Endothelial cell of umbilical vein (primary cell): ENCODE results near the gene NFX1. TPM values are rescaled to one million over a fixed set of nuclear protein-coding genes. Genes with fewer than 3 reads are reported as not detected.

ENCODE experiments used
- BruUV-seq: library from RNA; stranded (reverse); fragments of 400-500 nt; replicated peaks from 2 replicates; lab custom pipeline; 2021; lab: Mats Ljungman, UMichigan
- CTCF ChIA-PET: fragments of 300-600, 350-600 bp; sonication (Branson Sonifier 250); formaldehyde crosslinking; loops from one replicate; lab custom pipeline; 2021; ENCODE audit warnings: antibody characterized with exemption, inconsistent platforms; lab: Charles Lee
- POLR2A ChIA-PET: fragments of 300-600, 350-600 bp; sonication (Branson Sonifier 250); formaldehyde crosslinking; loops from one replicate; lab custom pipeline; 2021; ENCODE audit warnings: antibody characterized with exemption, inconsistent platforms; lab: Charles Lee
- DNase-seq: peaks from one replicate; pipeline ENCODE4 v3.0.0-alpha.2; 2011; ENCODE audit warnings: low read depth, low spot score
- FAIRE-seq: peaks from 2 replicates; lab custom pipeline; 2011; peaks lifted over from hg19 to GRCh38; lab: Jason Lieb, UNC
- H2AFZ ChIP-seq: 2 replicates; pipeline ENCODE4 v1.6.0; 2012; ENCODE audit warnings: low read depth, low read length, control low read depth, inconsistent platforms
- H3K27ac ChIP-seq: 2 replicates; pipeline ENCODE4 v1.5.1; 2011; ENCODE audit warnings: low read depth, mild to moderate bottlenecking, control low read depth, low read length, moderate library complexity; ENCODE audit not compliant: insufficient read depth
- H3K27me3 ChIP-seq, 2 experiments: 2 replicates each; pipeline versions ENCODE4 v1.6.0 to v1.6.1; 2011; ENCODE audit warnings: low read length in 2 of 2, mixed read lengths in 1 of 2; ENCODE audit not compliant: control insufficient read depth in 2 of 2, insufficient read depth in 2 of 2
- H3K36me3 ChIP-seq, 2 experiments: 2 replicates in 1 of 2; 3 replicates in 1 of 2; pipeline ENCODE4 v1.5.1; 2011; ENCODE audit warnings: low read length in 2 of 2, mild to moderate bottlenecking in 1 of 2, moderate library complexity in 1 of 2; ENCODE audit not compliant: control insufficient read depth in 2 of 2, insufficient read depth in 2 of 2; ENCODE audit errors: extremely low read depth in 1 of 2
- H3K4me1 ChIP-seq: 3 replicates; pipeline ENCODE4 v1.5.1; 2011; ENCODE audit warnings: mild to moderate bottlenecking, low read length; ENCODE audit not compliant: control insufficient read depth, insufficient read depth; ENCODE audit errors: extremely low read depth
- H3K4me2 ChIP-seq: 2 replicates; pipeline ENCODE4 v1.6.1; 2011; ENCODE audit warnings: low read length, control low read depth, mixed read lengths; ENCODE audit not compliant: insufficient read depth
- H3K4me3 ChIP-seq, 3 experiments: fragments of 200-600 bp in 1 of 3; sonication (generic), shearing (Covaris generic) in 1 of 3; replicated peaks in 1 of 3; 2 replicates each; pipeline ENCODE4 v1.5.1; 2011 to 2016; ENCODE audit warnings: control low read depth in 3 of 3, low read length in 3 of 3, mild to moderate bottlenecking in 2 of 3, inconsistent platforms in 1 of 3, low read depth in 1 of 3, moderate library complexity in 1 of 3; ENCODE audit not compliant: insufficient read depth in 1 of 3
- H3K79me2 ChIP-seq: 2 replicates; pipeline ENCODE4 v1.6.0; 2012; ENCODE audit warnings: low read length, inconsistent platforms; ENCODE audit not compliant: control insufficient read depth, insufficient read depth
- H3K9ac ChIP-seq: replicated peaks from 2 replicates; pipeline ENCODE3; 2011; ENCODE audit warnings: low read length, control low read depth; ENCODE audit not compliant: insufficient read depth; ENCODE audit errors: extremely low read depth
- H3K9me1 ChIP-seq: replicated peaks from 3 replicates; pipeline ENCODE4 v1.6.0; 2011; ENCODE audit warnings: mild to moderate bottlenecking, low read length; ENCODE audit not compliant: control insufficient read depth, insufficient read depth; ENCODE audit errors: extremely low read depth
- H3K9me3 ChIP-seq: replicated peaks from 2 replicates; pipeline ENCODE4 v1.5.1; 2012; ENCODE audit warnings: low read length, inconsistent platforms; ENCODE audit not compliant: control insufficient read depth, insufficient read depth
- H4K20me1 ChIP-seq: replicated peaks from 2 replicates; pipeline ENCODE3; 2011; ENCODE audit warnings: mild to moderate bottlenecking, low read length; ENCODE audit not compliant: control insufficient read depth, insufficient read depth; ENCODE audit errors: extremely low read depth
- CTCF ChIP-seq, 2 donors: IDR thresholded peaks; 1 replicate in 1 of 2; 2 replicates in 1 of 2; pipeline ENCODE4 v1.5.1; 2011; ENCODE audit warnings: low read length in 2 of 2, mild to moderate bottlenecking in 2 of 2, moderate library complexity in 2 of 2, control low read depth in 1 of 2, inconsistent platforms in 1 of 2, low read depth in 1 of 2; ENCODE audit not compliant: insufficient read depth in 1 of 2; ENCODE audit errors: extremely low read depth in 1 of 2
- EZH2 ChIP-seq: IDR thresholded peaks from 2 replicates; pipeline ENCODE4 v1.6.1; 2012; ENCODE audit warnings: borderline replicate concordance, low read depth, mild to moderate bottlenecking, moderate library complexity, low read length, inconsistent platforms; ENCODE audit not compliant: severe bottlenecking
- FOS ChIP-seq: IDR thresholded peaks from 2 replicates; pipeline ENCODE4 v1.6.1; 2011; ENCODE audit warnings: mild to moderate bottlenecking, low read length, moderate library complexity, borderline replicate concordance; ENCODE audit not compliant: insufficient read depth
- GATA2 ChIP-seq: IDR thresholded peaks from 2 replicates; pipeline ENCODE4 v1.7.0; 2011; ENCODE audit warnings: low read depth, mild to moderate bottlenecking, moderate library complexity, mixed read lengths, low read length; ENCODE audit not compliant: insufficient read length, insufficient read depth
- JUN ChIP-seq: IDR thresholded peaks from 2 replicates; pipeline ENCODE4 v1.6.1; 2011; ENCODE audit warnings: borderline replicate concordance, low read depth; ENCODE audit not compliant: insufficient read length, insufficient read depth
- MAX ChIP-seq: IDR thresholded peaks from 2 replicates; pipeline ENCODE4 v1.6.1; 2011; ENCODE audit not compliant: insufficient read depth, insufficient read length
- MYC ChIP-seq: IDR thresholded peaks from one replicate; pipeline ENCODE4 v1.6.1; 2011; ENCODE audit warnings: mild to moderate bottlenecking, low read depth, low read length
- POLR2A ChIP-seq: IDR thresholded peaks from 2 replicates; pipeline ENCODE4 v1.6.1; 2012; ENCODE audit warnings: low read depth, mild to moderate bottlenecking, control low read depth, low read length
- POLR2AphosphoS5 ChIP-seq: IDR thresholded peaks from 2 replicates; pipeline ENCODE4 v1.6.1; 2012; ENCODE audit warnings: low read depth, mild to moderate bottlenecking, control low read depth, low read length, moderate library complexity; ENCODE audit not compliant: insufficient read depth
- dilution Hi-C: fragments of 300-500 bp; cut with MboI; formaldehyde crosslinking; loops from one replicate; pipeline ENCODE4 v1.15.0; 2019; ENCODE audit warnings: low sequenced_read_pairs; ENCODE audit not compliant: extremely low pct_ligation_motif_present
- intact Hi-C: fragments of 100-400 bp; cut with micrococcal nuclease; formaldehyde crosslinking; loops from one replicate; pipeline ENCODE4 v1.10.0; 2022
- polyA plus RNA-seq, 4 experiments: library from polyadenylated mRNA; depleted of rRNA in 3 of 4; stranded (reverse) in 3 of 4; unstranded in 1 of 4; fragments of >200 nt; gene quantifications; 2 replicates each; pipeline versions ENCODE4 v1.2.1 to v1.2.3, GENCODE V29; 2011 to 2012; ENCODE audit warnings: missing spikeins in 1 of 4
- total RNA-seq: library from RNA; stranded (reverse); gene quantifications from 2 replicates; pipeline ENCODE4 v1.2.3, GENCODE V29; 2021

Gene NFX1
- total and polyA plus RNA-seq, 2 donors (not counting 3 experiments of a cell fraction or from before 2014, with no cell fraction given): 19.3 to 21.7 TPM

- intact Hi-C loops: no loop called here
- Histone ChIP-seq H3K4me2 (no peak overlapping the region), H3K79me2 (peaks cover 59% of the 10 kb centered on the region), H4K20me1 (no peaks in the 10 kb centered on the region), H3K9me1 (no peaks in the 10 kb centered on the region), H2AFZ (no peak overlapping the region), H3K4me3 (no peak overlapping the region), H3K9me3 (no peaks in the 10 kb centered on the region), H3K27ac (no peak overlapping the region), H3K36me3 (peaks cover 6 to 17% of the 10 kb centered on the region in 2 experiments), H3K4me1 (peaks cover 13% of the 10 kb centered on the region), H3K9ac (no peak overlapping the region), H3K27me3 (no peaks in the 10 kb centered on the region)
- ChIA-PET POLR2A (no interaction called here), CTCF (no interaction called here)
- DNase-seq (no peak), FAIRE-seq (no peak)
- BruUV-seq: no TSS peak
- dilution Hi-C loops: no loop called here
- no peak for TF ChIP-seq EZH2
- no peak for TF ChIP-seq JUN
- TF ChIP-seq MAX: no peak
- no peak for TF ChIP-seq CTCF (IDR thresholded peaks at IDR 0.05; ENCODE audit: extremely low read depth in 1 of 2, insufficient read depth in 1 of 2, low read depth in 1 of 2, low read length in 2 of 2)
- no peak for TF ChIP-seq FOS
- TF ChIP-seq MYC: no peak
- no peak for TF ChIP-seq GATA2
- no peak for TF ChIP-seq POLR2A
- no peak for TF ChIP-seq POLR2AphosphoS5
Measured at GRCh38 chr9:33293782-33294181, 3.5 kb downstream of the NFX1 start.
